Measurements from ENCODE around the gene TECTA. TPM values are rescaled to one million over a fixed set of nuclear protein-coding genes. Genes with fewer than 3 reads are reported as not detected.

The TECTA gene
- total and polyA plus RNA-seq, 4 donors, result 2.1 to 5.5 (median 3.8) TPM

DNA sequence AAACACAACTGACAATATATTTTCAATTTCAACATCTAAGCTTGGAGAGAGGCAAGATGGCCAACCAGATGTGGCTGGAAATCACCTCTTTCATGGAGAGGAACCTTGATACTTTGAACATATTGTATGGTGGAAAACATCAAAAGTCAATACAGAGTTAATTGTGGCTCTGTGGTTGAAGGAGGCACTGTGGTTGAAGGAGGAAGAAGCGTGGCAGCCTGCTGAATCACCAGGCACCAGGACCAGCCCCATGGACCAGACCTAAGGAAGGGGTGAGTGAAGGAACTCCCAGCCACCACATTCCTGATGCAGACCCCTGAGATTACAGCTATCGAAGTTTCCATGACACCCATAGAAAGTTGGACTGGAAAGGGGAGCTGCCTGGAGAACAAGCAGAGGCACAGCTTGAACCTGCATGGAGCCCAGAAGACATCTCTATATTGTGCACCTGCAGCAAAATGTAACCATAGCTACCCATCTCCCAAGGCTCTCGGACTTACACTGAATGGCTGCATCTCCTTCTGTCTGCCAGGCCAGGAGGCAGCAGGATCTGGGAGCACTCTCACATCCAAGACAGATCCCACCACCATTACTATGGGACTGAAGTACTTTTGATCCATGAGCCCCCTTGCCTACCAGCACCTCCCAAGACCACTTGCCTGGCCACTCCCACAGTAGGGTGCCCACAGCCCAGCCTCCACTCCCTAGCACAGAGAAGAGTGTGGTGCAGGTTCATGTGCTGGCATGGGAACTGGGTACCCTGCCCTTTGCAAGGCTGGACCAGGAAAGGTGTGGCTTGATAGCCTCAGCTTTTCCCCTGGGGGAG is 111.7 kb downstream of the TECTA start:
- H3K36me3 ChIP-seq (ENCODE audit: control insufficient read depth, insufficient read depth, low read length), result no peaks in the 10 kb centered on the region
- WGBS (ENCODE audit: insufficient coverage), result 87% methylated on average over 3 of the region's 3 CpGs

DNA sequence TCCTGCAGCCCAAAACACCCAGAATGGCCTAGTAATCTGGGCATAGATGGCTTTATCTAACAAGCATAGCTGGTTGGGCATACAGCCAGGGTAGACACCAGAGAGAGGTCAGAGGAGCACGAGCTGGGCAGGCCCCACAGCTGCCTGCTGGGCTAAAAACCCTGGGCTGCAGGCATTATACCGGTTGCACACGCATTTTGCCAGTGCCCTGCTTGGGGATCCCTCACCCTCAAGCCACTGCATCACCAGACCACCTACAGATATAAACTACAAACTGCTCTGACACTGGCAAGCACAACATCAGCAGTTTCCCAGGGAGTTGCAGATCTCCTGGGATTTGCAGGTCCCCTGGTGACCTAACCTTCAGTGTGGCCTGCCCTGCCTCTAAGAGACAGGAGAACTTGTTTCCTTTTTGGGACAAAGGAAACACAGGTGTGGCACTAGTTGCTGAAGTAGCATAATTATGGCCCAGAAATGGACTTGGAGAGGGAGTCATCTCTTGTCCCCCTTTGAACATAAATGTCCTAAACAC is 112.4 kb downstream of the TECTA start:
- Histone ChIP-seq H3K9me3 (ENCODE audit: control insufficient read depth, insufficient read depth, low read length) (no peaks in the 10 kb centered on the region), H3K36me3 (ENCODE audit: control insufficient read depth, insufficient read depth, low read length) (no peaks in the 10 kb centered on the region), H3K27ac (ENCODE audit: low read depth, low read length) (no peak overlapping the region), H3K4me1 (ENCODE audit: control insufficient read depth, insufficient read depth, low read length) (no peaks in the 10 kb centered on the region), H3K4me3 (ENCODE audit: low read depth, low read length) (no peak overlapping the region), H3K27me3 (ENCODE audit: control insufficient read depth, insufficient read depth, low read length) (no peaks in the 10 kb centered on the region)
- 48% methylated on average over 3 of the region's 3 CpGs for WGBS (ENCODE audit: insufficient coverage)
- DNase-seq (ENCODE audit: low read depth in 4 of 6, low spot score in 6 of 6), result no peak

More for the DNA sequence above, 111.7 kb downstream of the TECTA start:
- Histone ChIP-seq H3K27me3 (ENCODE audit: control insufficient read depth, insufficient read depth, low read length) (no peaks in the 10 kb centered on the region), H3K27ac (ENCODE audit: low read depth, low read length) (no peak overlapping the region), H3K4me3 (ENCODE audit: low read depth, low read length) (no peak overlapping the region), H3K4me1 (ENCODE audit: control insufficient read depth, insufficient read depth, low read length) (no peaks in the 10 kb centered on the region), H3K9me3 (ENCODE audit: control insufficient read depth, insufficient read depth, low read length) (no peaks in the 10 kb centered on the region)
- no peak for DNase-seq (ENCODE audit: low read depth in 4 of 6, low spot score in 6 of 6)

DNA sequence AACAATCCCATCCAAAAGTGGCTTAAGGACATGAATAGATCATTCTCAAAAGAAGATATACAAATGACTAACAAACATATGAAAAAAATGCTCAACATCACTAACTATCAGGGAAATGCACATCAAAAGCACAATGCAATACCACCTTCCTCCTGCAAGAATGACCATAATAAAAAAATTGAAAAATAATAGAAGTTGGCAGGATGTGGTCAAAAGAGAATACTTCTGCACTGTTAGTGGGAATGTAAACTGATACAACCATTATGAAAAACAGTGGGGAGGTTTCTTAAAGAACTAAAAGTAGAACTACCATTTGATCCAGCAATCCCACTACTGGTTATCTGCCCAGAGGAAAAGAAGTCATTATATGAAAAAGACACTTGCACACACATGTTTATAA is 113.8 kb downstream of the TECTA start:
- Histone ChIP-seq H3K4me1 (ENCODE audit: control insufficient read depth, insufficient read depth, low read length) (no peaks in the 10 kb centered on the region), H3K36me3 (ENCODE audit: control insufficient read depth, insufficient read depth, low read length) (no peaks in the 10 kb centered on the region), H3K4me3 (ENCODE audit: low read depth, low read length) (no peak overlapping the region), H3K27me3 (ENCODE audit: control insufficient read depth, insufficient read depth, low read length) (no peaks in the 10 kb centered on the region), H3K9me3 (ENCODE audit: control insufficient read depth, insufficient read depth, low read length) (no peaks in the 10 kb centered on the region), H3K27ac (ENCODE audit: low read depth, low read length) (no peak overlapping the region)
- no peak for DNase-seq (ENCODE audit: low read depth in 4 of 6, low spot score in 6 of 6)

DNA sequence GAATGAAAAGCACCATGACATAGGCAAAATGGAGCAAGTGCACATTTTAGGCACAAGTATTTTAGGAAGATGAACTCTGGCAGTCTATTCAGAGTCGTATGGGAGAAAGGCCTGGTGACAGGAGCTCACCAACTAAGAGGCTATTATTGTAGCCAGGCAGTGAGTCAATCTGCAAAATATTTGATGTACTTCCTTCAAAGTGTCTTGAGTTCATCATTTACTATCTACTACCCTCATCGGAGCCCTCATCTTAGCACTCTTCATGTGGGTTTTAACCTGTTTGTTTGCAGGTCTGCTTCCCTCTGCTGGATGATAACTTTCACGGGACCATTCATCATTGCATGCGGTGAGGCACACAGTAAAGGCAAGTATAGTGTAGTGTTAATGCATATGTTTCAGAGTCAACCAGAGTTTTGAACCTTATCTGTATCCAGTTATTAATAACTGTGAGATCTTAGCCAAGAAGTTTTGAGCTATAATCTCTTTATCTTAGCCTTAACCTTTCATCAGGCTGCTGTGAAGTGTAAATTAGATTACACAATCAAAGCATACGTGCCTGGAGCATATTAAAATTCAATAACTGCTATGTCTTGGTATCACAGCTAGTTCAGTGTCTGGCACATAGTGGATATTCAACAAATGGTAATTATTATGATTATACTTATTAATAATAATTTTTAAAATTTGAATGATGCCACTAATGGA is 120.6 kb downstream of the TECTA start:
- H3K4me1 ChIP-seq (ENCODE audit: control insufficient read depth, insufficient read depth, low read length), result no peaks in the 10 kb centered on the region
- WGBS (ENCODE audit: insufficient coverage), result 49% methylated on average over 3 of the region's 5 CpGs
- H3K27ac ChIP-seq (ENCODE audit: low read depth, low read length), result no peak overlapping the region
- no peaks in the 10 kb centered on the region for H3K27me3 ChIP-seq (ENCODE audit: control insufficient read depth, insufficient read depth, low read length)
- H3K4me3 ChIP-seq (ENCODE audit: low read depth, low read length), result no peak overlapping the region
- no peak for DNase-seq (ENCODE audit: low read depth in 4 of 6, low spot score in 6 of 6)
- H3K9me3 ChIP-seq (ENCODE audit: control insufficient read depth, insufficient read depth, low read length), result no peaks in the 10 kb centered on the region
- H3K36me3 ChIP-seq (ENCODE audit: control insufficient read depth, insufficient read depth, low read length), result no peaks in the 10 kb centered on the region

DNA sequence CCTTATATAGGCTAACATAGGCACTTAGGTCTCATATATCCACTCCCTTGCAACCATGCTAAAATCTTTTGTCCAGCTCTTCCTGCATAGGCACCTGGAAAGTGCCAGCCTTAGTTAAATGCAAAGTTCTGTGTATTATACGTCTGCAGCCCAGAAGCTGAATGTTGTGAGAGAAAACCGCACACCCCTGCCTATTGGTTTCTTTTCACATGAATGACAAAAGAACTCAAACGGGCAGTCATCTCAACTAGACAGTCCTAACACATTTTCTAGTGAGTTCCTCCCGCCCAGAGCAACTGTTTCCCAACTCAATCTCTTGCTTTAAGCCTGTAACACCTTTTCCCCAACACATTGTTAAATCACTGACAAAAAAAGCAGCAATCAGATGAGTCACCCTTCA is 122.1 kb downstream of the TECTA start:
- H3K4me1 ChIP-seq (ENCODE audit: control insufficient read depth, insufficient read depth, low read length), result no peaks in the 10 kb centered on the region
- 72% methylated on average over 4 of the region's 4 CpGs for WGBS (ENCODE audit: insufficient coverage)
- H3K27ac ChIP-seq (ENCODE audit: low read depth, low read length), result no peak overlapping the region

DNA sequence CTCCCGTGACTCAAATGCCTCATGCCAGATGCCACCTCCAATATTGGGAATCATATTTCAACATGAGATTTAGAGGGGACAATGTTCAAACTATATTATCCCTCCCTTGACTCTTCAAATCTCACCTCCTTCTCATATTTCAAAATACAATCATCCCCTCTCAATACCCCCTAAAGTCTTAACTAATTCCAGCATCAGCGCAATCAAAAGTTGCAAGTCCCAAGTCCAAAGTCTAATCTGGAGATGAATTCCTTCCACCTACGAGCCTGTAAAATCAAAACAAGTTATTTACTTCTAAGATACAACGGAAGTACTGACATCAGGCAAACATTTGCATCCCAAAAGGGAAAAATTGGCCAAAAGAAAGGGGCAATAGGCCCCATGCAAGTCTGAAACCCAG is 124.3 kb downstream of the TECTA start:
- no peak overlapping the region for H3K4me3 ChIP-seq (ENCODE audit: low read depth, low read length)

More for the DNA sequence above, 122.1 kb downstream of the TECTA start:
- Histone ChIP-seq H3K27me3 (ENCODE audit: control insufficient read depth, insufficient read depth, low read length) (no peaks in the 10 kb centered on the region), H3K4me3 (ENCODE audit: low read depth, low read length) (no peak overlapping the region), H3K36me3 (ENCODE audit: control insufficient read depth, insufficient read depth, low read length) (no peaks in the 10 kb centered on the region), H3K9me3 (ENCODE audit: control insufficient read depth, insufficient read depth, low read length) (no peaks in the 10 kb centered on the region)
- DNase-seq (ENCODE audit: low read depth in 4 of 6, low spot score in 6 of 6), result no peak

DNA sequence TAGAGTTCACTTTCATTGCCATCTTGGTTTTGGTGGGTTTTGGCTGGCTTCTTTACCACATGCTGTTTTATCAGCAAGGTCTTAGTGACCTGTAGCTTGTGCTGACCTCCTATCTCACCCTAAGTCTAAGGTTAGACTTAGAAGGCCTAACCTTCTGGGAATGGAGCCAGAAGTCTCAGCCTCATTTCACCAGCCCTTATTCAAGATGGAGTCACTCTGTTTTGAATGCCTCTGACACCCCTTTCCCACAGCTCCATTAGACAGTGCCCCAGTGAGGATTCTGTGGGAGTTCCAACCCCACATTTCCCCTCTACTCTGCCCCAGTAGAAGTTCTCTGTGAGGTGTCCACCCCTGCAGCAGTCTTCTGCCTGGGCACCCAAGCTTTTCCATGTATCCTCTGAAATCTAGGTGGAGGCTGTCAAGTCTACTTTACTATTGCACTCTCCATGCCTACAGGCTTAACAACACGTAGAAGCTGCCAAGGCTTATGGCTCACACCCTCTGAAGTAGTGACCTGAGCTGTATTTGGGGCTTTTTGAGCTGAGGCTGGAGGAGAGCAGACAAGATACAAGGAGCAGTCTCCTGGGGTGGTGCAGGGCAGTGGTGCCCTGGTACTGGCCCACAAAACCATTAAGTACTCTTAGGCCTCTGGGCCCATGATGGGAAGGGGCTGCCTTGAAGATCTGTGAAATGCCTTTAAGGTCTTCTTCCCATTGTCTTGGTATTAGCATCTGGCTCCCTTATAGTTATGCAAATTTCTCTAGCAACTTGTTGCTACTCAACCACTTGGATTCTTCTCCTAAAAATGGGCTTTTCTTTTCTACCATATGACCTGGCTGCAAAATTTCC is 125.6 kb downstream of the TECTA start:
- Histone ChIP-seq H3K4me3 (ENCODE audit: low read depth, low read length) (no peak overlapping the region), H3K27ac (ENCODE audit: low read depth, low read length) (no peak overlapping the region), H3K9me3 (ENCODE audit: control insufficient read depth, insufficient read depth, low read length) (no peaks in the 10 kb centered on the region), H3K27me3 (ENCODE audit: control insufficient read depth, insufficient read depth, low read length) (no peaks in the 10 kb centered on the region), H3K36me3 (ENCODE audit: control insufficient read depth, insufficient read depth, low read length) (no peaks in the 10 kb centered on the region), H3K4me1 (ENCODE audit: control insufficient read depth, insufficient read depth, low read length) (no peaks in the 10 kb centered on the region)
- DNase-seq (ENCODE audit: low read depth in 4 of 6, low spot score in 6 of 6), result no peak
- WGBS (ENCODE audit: insufficient coverage), result no CpG with 5 or more reads among the region's 1 CpG

More for the DNA sequence above, 124.3 kb downstream of the TECTA start:
- Histone ChIP-seq H3K27me3 (ENCODE audit: control insufficient read depth, insufficient read depth, low read length) (no peaks in the 10 kb centered on the region), H3K36me3 (ENCODE audit: control insufficient read depth, insufficient read depth, low read length) (no peaks in the 10 kb centered on the region), H3K4me1 (ENCODE audit: control insufficient read depth, insufficient read depth, low read length) (no peaks in the 10 kb centered on the region), H3K9me3 (ENCODE audit: control insufficient read depth, insufficient read depth, low read length) (no peaks in the 10 kb centered on the region), H3K27ac (ENCODE audit: low read depth, low read length) (no peak overlapping the region)
- no peak for DNase-seq (ENCODE audit: low read depth in 4 of 6, low spot score in 6 of 6)
- 93% methylated on average over 2 of the region's 4 CpGs for WGBS (ENCODE audit: insufficient coverage)

DNA sequence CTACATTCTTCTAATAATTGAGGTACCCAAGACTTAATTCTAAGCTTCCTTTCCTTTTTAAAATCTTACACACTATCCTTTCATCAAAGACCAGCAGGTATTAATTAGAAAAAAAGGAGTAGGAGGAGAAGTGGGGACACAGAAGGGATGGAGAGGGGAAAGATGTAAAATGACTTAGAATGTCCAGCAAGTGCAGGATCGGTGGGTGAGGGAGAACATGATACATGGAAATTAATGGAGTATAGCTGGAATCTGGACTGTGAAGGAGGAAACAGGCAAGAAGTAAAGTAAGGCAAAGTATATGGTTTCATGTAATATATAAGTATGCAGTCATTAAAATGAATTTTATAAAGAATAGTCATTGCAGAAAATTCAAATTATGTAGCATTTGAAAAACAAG is 127.8 kb downstream of the TECTA start:
- Histone ChIP-seq H3K9me3 (ENCODE audit: control insufficient read depth, insufficient read depth, low read length) (no peaks in the 10 kb centered on the region), H3K4me1 (ENCODE audit: control insufficient read depth, insufficient read depth, low read length) (no peaks in the 10 kb centered on the region), H3K27ac (ENCODE audit: low read depth, low read length) (no peak overlapping the region), H3K4me3 (ENCODE audit: low read depth, low read length) (no peak overlapping the region), H3K36me3 (ENCODE audit: control insufficient read depth, insufficient read depth, low read length) (no peaks in the 10 kb centered on the region), H3K27me3 (ENCODE audit: control insufficient read depth, insufficient read depth, low read length) (no peaks in the 10 kb centered on the region)
- WGBS (ENCODE audit: insufficient coverage), result 100% methylated on average over 1 of the region's 1 CpG
- no peak for DNase-seq (ENCODE audit: low read depth in 4 of 6, low spot score in 6 of 6)

DNA sequence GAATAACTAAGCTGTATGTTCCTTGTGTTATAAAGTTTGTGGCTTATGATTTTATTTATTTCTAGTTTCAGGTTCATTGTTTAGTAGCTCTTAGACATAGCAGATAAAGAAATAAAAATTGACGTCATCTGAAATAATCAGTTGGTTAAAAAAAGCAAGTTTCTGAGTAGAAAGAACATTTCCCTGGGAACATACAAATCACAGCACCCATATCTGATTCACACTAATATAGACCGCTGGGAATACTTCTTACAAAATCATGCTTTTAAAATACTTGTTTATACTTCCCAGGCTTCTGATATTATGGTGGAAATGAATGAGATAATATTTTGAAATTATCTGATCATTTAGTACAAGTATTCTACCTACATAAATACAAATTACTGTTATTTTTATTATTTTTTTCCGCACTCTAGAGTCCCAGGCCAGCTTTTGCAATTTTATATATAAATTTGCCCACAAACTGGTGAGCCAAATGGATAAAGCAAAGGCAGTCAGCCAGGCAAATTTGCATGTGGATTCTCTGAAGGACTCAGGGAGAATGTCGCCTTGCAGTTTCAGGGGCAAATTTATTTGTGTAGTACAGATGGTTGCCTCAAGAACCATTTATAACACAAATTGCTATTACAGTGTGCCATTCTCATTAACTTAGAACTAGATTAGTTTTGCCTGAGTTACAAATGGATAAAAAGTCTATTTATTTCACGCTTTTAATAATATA is 128.6 kb downstream of the TECTA start:
- H3K27ac ChIP-seq (ENCODE audit: low read depth, low read length), result no peak overlapping the region
- no peaks in the 10 kb centered on the region for H3K9me3 ChIP-seq (ENCODE audit: control insufficient read depth, insufficient read depth, low read length)
- H3K4me3 ChIP-seq (ENCODE audit: low read depth, low read length), result no peak overlapping the region
- H3K4me1 ChIP-seq (ENCODE audit: control insufficient read depth, insufficient read depth, low read length), result no peaks in the 10 kb centered on the region
- DNase-seq (ENCODE audit: low read depth in 4 of 6, low spot score in 6 of 6), result peak in 2 of 6 donors; percentile 63 to 85
- WGBS (ENCODE audit: insufficient coverage), result no CpG with 5 or more reads among the region's 5 CpGs
- H3K27me3 ChIP-seq (ENCODE audit: control insufficient read depth, insufficient read depth, low read length), result no peaks in the 10 kb centered on the region
- H3K36me3 ChIP-seq (ENCODE audit: control insufficient read depth, insufficient read depth, low read length), result no peaks in the 10 kb centered on the region
